TTC549 (cell line): ENCODE data around the gene RIF1.

Experiments
- FAIRE-seq: peaks from 2 replicates; lab custom pipeline; 2012; peaks lifted over from hg19 to GRCh38; lab: Jason Lieb, UNC

Gene RIF1

DNA sequence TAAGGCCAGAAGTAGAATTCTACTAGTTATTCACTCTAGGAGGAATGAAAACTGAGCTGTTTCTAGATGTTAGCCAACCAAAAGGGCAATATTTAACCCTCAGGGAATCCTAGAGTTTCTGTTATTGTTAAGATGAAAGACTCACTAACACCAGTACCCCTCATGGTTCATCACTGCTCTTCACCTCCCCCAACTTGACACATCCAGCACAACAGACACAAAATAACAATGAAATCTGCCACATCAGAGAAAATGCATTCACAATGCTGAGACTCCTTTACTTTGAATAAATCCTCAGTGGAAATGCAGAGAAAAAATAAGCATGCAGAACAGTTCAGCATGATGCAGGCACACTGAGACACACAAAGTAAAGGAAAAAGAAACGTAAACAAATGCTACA, 111.3 kb downstream of the RIF1 start:
- no peak for FAIRE-seq

DNA sequence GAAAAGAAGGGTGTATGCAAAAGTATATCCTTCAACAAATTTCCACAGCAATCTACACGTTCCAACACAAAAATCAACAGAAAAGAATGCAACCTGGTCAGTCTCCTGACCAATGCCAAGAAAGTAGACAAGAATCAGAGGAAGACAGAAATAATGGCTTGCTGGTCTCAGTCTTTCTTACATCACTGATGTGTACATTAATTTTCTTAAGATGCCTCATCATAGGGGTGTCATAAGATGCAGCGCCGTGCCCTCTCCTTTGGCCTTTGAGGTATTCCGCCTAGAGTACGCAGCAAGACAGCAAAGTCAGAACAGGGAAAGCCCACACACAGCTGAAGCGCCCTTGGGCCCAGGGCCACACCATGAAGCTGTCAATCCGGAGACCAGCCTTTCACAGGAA, 112.9 kb downstream of the RIF1 start:
- FAIRE-seq: no peak

DNA sequence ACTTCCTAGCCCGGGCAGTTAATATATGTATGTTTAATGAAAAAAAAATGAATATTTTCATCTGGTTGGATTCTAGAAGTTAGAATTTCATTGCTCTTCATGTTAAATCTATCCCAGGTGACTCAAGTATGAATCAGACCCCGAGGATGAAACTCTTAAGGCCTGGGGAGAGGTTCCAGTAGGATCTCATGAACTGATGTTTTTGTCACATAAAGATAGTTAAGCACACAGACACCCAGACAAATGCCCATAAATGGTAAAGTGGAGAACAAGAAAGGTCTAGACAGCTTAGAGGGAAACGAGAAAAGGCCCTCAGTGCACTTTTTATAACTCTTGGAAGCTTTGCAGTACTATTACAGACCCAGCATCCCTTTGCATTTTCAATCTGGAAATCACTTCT, 114.1 kb downstream of the RIF1 start:
- no peak for FAIRE-seq

DNA sequence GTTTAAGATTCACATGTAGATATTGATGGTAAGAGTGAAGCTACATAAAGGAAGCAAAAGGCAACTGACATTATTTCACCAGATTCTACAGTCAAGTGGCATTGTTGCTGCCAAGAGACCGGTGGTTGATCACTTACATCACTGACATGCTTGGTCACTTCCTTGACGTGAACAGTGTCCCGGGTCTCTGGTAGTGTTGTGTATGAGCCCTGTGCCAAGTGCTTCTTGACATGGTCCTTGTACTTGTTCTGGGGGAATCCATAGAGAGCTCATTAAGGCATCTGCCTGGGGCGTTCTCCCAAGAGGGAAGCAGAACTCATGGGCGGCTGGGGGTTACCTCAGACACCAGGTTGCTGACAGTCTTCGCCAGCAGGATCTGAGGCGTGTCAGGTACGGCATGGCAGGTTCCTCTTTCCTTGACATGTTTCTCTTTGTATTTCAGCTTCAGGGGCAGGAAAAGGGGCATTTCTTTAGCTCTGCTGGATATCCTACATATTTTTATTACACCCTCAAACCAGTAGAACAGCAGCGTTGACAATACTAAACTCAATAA, 116.2 kb downstream of the RIF1 start:
- FAIRE-seq: no peak

DNA sequence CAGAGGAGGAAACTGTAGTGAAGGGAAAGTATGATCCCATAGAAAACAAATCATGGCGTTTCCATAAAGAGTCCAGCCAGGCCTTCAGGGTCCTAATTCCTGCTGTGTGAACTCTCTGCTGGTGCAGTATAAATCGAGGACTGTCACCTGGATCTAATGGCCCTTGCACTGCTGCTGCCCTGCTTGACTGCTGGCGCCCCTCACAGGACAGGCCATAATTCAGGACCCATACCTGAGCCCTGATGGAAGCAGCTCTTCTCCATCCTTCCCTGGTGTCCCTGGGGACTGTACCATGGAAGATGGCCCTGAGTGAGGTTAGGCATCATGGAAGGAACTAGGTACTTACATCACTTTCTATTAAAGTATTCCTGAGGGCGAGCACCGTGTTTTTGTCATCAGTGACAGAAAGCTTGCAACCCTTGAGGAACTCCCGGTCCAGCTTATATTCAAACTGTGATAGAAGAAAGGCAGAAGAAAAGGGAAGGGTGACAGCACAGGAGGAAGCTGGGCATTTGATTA, 116.9 kb downstream of the RIF1 start:
- no peak for FAIRE-seq
